MCF 10A (cell line): Measurements from ENCODE around the gene TIFAB. TPM values are rescaled to one million over a fixed set of nuclear protein-coding genes. Genes with fewer than 3 reads are reported as not detected.
A peak's percentile ranks its signal among the peaks of the same experiment; 100 is the strongest.
"Not testable (repeated sequence)": the region's sequence is repeated elsewhere in the genome, so short reads cannot be mapped to it uniquely, and the experiment has no call there.

Source experiments
- Bru-seq: library from RNA; stranded (reverse); fragments of 400-500 nt; gene quantifications from one replicate; lab custom pipeline; 2021; lab: Mats Ljungman, UMichigan
- BruChase-seq, 2 experiments: library from RNA; stranded (reverse); fragments of 400-500 nt; gene quantifications; one replicate each; lab custom pipeline; 2021; lab: Mats Ljungman, UMichigan
- BruUV-seq: library from RNA; stranded (reverse); fragments of 400-500 nt; replicated peaks from 2 replicates; lab custom pipeline; 2021; lab: Mats Ljungman, UMichigan
- CTCF ChIA-PET: fragments of 300-600 bp; sonication (Branson Sonifier 250); formaldehyde crosslinking; extraction: SDS; loops from one replicate; lab custom pipeline; 2021; ENCODE audit warnings: antibody characterized with exemption, inconsistent platforms; lab: Yijun Ruan, JAX
- POLR2A ChIA-PET: fragments of 300-600, 350-650 bp; sonication (Branson Sonifier 250); formaldehyde crosslinking; extraction: SDS; loops from one replicate; lab custom pipeline; 2020; ENCODE audit warnings: antibody characterized with exemption, inconsistent platforms; lab: Yijun Ruan, JAX
- DNase-seq: peaks from one replicate; pipeline ENCODE4 v3.0.0-alpha.2; 2018; ENCODE audit not compliant: unreplicated experiment
- H3K27ac Mint-ChIP-seq: one replicate; pipeline ENCODE4 v1.8.0; 2022; ENCODE audit warnings: mild to moderate bottlenecking, low read depth, mixed read lengths; ENCODE audit not compliant: unreplicated experiment
- H3K27me3 Mint-ChIP-seq: one replicate; pipeline ENCODE4 v1.8.0; 2022; ENCODE audit warnings: mixed read lengths; ENCODE audit not compliant: insufficient read depth, unreplicated experiment
- H3K36me3 Mint-ChIP-seq: one replicate; pipeline ENCODE4 v1.8.0; 2022; ENCODE audit warnings: mild to moderate bottlenecking, moderate library complexity, mixed read lengths; ENCODE audit not compliant: insufficient read depth, unreplicated experiment
- H3K4me1 Mint-ChIP-seq: one replicate; pipeline ENCODE4 v1.8.0; 2022; ENCODE audit warnings: mixed read lengths; ENCODE audit not compliant: insufficient read depth, unreplicated experiment
- H3K4me3 Mint-ChIP-seq: one replicate; pipeline ENCODE4 v1.8.0; 2022; ENCODE audit warnings: mild to moderate bottlenecking, moderate library complexity, mixed read lengths; ENCODE audit not compliant: unreplicated experiment
- H3K9me3 Mint-ChIP-seq: one replicate; pipeline ENCODE4 v1.8.0; 2022; ENCODE audit warnings: mixed read lengths; ENCODE audit not compliant: unreplicated experiment
- CTCF ChIP-seq: fragments of 200-600 bp; IDR thresholded peaks from one replicate; pipeline ENCODE4 v1.8.0; 2022; ENCODE audit warnings: antibody characterized with exemption, mild to moderate bottlenecking; ENCODE audit not compliant: unreplicated experiment
- intact Hi-C: fragments of 100-400 bp; cut with micrococcal nuclease; formaldehyde crosslinking; loops from 2 replicates; pipeline ENCODE4 v1.14.1; 2022
- long read RNA-seq: library from polyadenylated mRNA; stranded (forward); transcript quantifications from one replicate; pipeline ENCODE4 v2.0.0, GENCODE V29; 2022
- total RNA-seq: library from RNA; stranded (reverse); gene quantifications from 2 replicates; pipeline ENCODE4 v1.2.3, GENCODE V29; 2022

The TIFAB gene
- total RNA-seq (not detected in 2 replicates), Bru-seq, nascent RNA (not detected), BruChase-seq, experiment 1, labeled RNA remaining after a 6-hour chase (not detected), BruChase-seq, experiment 2, labeled RNA remaining after a 2-hour chase (not detected)
- long read RNA-seq = 0 reads

- POLR2A ChIA-PET = no interaction called here
- no peak for TF ChIP-seq CTCF
- H3K4me3 Mint-ChIP-seq = no peak within 1 kb of the TSS
- H3K36me3 Mint-ChIP-seq = no peaks in the 10 kb centered on the region
- no peak within 1 kb of the TSS for H3K27ac Mint-ChIP-seq
- DNase-seq = no peak
- H3K9me3 Mint-ChIP-seq = no peaks in the 10 kb centered on the region
- peaks cover 13% of the 10 kb centered on the region for H3K27me3 Mint-ChIP-seq
- peaks cover 17% of the 10 kb centered on the region for H3K4me1 Mint-ChIP-seq
- intact Hi-C loops = no loop called here
- CTCF ChIA-PET = interaction anchor here (1.0 to 29.6 kb wide), 4 partner anchors 10 to 117 kb away, joined by 3 to 2166 read pairs (median 5); no protein-coding TSS in a partner anchor
- BruUV-seq = no TSS peak
Measured at GRCh38 chr5:135452321-135453030, at the start of gene TIFAB. TIFAB (minus strand) TSS chr5:135452351; CDS start chr5:135449939, 2,412 bp downstream.

GRCh38 chr5:135498637-135498995, 46.5 kb upstream of the TIFAB start:
- ChIA-PET POLR2A (interaction anchor here (1.6 kb wide), 1 partner anchor 10 kb away, joined by 4 read pairs; no protein-coding TSS in a partner anchor), CTCF (interaction anchor here (0.5 to 1.7 kb wide), 3 partner anchors 15 to 55 kb away, joined by 3 to 8 read pairs (median 4); no protein-coding TSS in a partner anchor)
- H3K27ac Mint-ChIP-seq = peak overlapping the region; percentile 17
- H3K9me3 Mint-ChIP-seq = no peaks in the 10 kb centered on the region
- TF ChIP-seq CTCF = no peak
- H3K36me3 Mint-ChIP-seq = no peaks in the 10 kb centered on the region
- intact Hi-C loops = no loop called here
- H3K4me1 Mint-ChIP-seq = peaks cover 35% of the 10 kb centered on the region
- DNase-seq = no peak
- BruUV-seq = no TSS peak
- no peaks in the 10 kb centered on the region for H3K27me3 Mint-ChIP-seq
- no peak overlapping the region for H3K4me3 Mint-ChIP-seq

- H3K27me3 Mint-ChIP-seq = no peaks in the 10 kb centered on the region
- BruUV-seq = no TSS peak
- no peaks in the 10 kb centered on the region for H3K36me3 Mint-ChIP-seq
- H3K4me3 Mint-ChIP-seq = no peak overlapping the region
- TF ChIP-seq CTCF = no peak
- peaks cover 40% of the 10 kb centered on the region for H3K4me1 Mint-ChIP-seq
- H3K9me3 Mint-ChIP-seq = no peaks in the 10 kb centered on the region
- DNase-seq = peak; percentile 51
- peak overlapping the region; percentile 17 for H3K27ac Mint-ChIP-seq
- ChIA-PET CTCF (interaction anchor here (0.5 to 1.2 kb wide), 3 partner anchors 14 to 54 kb away, joined by 3 to 5 read pairs (median 4); no protein-coding TSS in a partner anchor), POLR2A (interaction anchor here (0.7 to 1.6 kb wide), 3 partner anchors 10 to 1305 kb away, joined by 3 to 4 read pairs (median 3); no protein-coding TSS in a partner anchor)
- intact Hi-C loops = no loop called here
Measured at GRCh38 chr5:135497971-135498636, 46.0 kb upstream of the TIFAB start.

GRCh38 chr5:135495531-135495930, 43.4 kb upstream of the TIFAB start:
- intact Hi-C loops, DNase-seq, H3K4me3 Mint-ChIP-seq, BruUV-seq, H3K27me3 Mint-ChIP-seq, H3K9me3 Mint-ChIP-seq, H3K36me3 Mint-ChIP-seq: not testable (repeated sequence)
- POLR2A ChIA-PET = interaction anchor here (1.0 kb wide), 1 partner anchor 109 kb away, joined by 3 read pairs; no protein-coding TSS in a partner anchor
- Mint-ChIP-seq H3K27ac (peak overlapping the region; percentile 64), H3K4me1 (peaks cover 56% of the 10 kb centered on the region)
- CTCF ChIA-PET = interaction anchor here (1.0 to 11.2 kb wide), 4 partner anchors 31 to 70 kb away, joined by 3 to 96 read pairs (median 46); no protein-coding TSS in a partner anchor
